Endodermal cell (in vitro differentiated cells): ENCODE measurements around the gene COX7A2L. TPM values are rescaled to one million over a fixed set of nuclear protein-coding genes. Genes with fewer than 3 reads are reported as not detected.

Experiments used
- DNase-seq: peaks from one replicate; pipeline ENCODE4 v3.0.0-alpha.2; 2017
- H3K27ac ChIP-seq: 2 replicates; pipeline ENCODE4 v1.5.1; 2013; ENCODE audit warnings: mild to moderate bottlenecking, low read depth, low read length, moderate library complexity
- H3K27me3 ChIP-seq: 2 replicates; pipeline ENCODE4 v1.6.1; 2013; ENCODE audit warnings: mild to moderate bottlenecking, low read length, moderate library complexity; ENCODE audit not compliant: insufficient read depth, control insufficient read depth, poor library complexity, severe bottlenecking
- H3K36me3 ChIP-seq: 2 replicates; pipeline ENCODE4 v1.7.0; 2013; ENCODE audit warnings: mild to moderate bottlenecking, low read length, moderate library complexity; ENCODE audit not compliant: control insufficient read depth, insufficient read depth
- H3K4me1 ChIP-seq: one replicate; pipeline ENCODE4 v1.7.0; 2013; ENCODE audit warnings: low read length; ENCODE audit not compliant: control insufficient read depth, insufficient read depth
- H3K4me3 ChIP-seq: 2 replicates; pipeline ENCODE4 v1.5.1; 2013; ENCODE audit warnings: mild to moderate bottlenecking, low read length, moderate library complexity
- H3K9ac ChIP-seq: 2 replicates; pipeline ENCODE4 v1.6.1; 2013; ENCODE audit warnings: mild to moderate bottlenecking, low read length, moderate library complexity; ENCODE audit not compliant: poor library complexity, severe bottlenecking; ENCODE audit errors: extremely low read depth
- H3K9me3 ChIP-seq: 2 replicates; pipeline ENCODE4 v1.6.1; 2013; ENCODE audit warnings: mild to moderate bottlenecking, low read length, moderate library complexity; ENCODE audit not compliant: control insufficient read depth
- H3K27ac Mint-ChIP-seq: 2 replicates; pipeline ENCODE4 v1.8.0; 2020; ENCODE audit warnings: mixed read lengths
- H3K27me3 Mint-ChIP-seq: 2 replicates; pipeline ENCODE4 v1.8.0; 2021; ENCODE audit warnings: mild to moderate bottlenecking, mixed read lengths; ENCODE audit not compliant: insufficient read depth
- H3K36me3 Mint-ChIP-seq: 2 replicates; pipeline ENCODE4 v1.8.0; 2020; ENCODE audit warnings: low read depth, mixed read lengths
- H3K4me1 Mint-ChIP-seq: 2 replicates; pipeline ENCODE4 v1.8.0; 2020; ENCODE audit warnings: mixed read lengths
- H3K4me3 Mint-ChIP-seq: 2 replicates; pipeline ENCODE4 v1.8.0; 2020; ENCODE audit warnings: mild to moderate bottlenecking, moderate library complexity, mixed read lengths
- H3K9me3 Mint-ChIP-seq: 2 replicates; pipeline ENCODE4 v1.8.0; 2020; ENCODE audit warnings: mild to moderate bottlenecking, mixed read lengths
- CTCF ChIP-seq: fragments of 200-600 bp; sonication (generic); conservative IDR thresholded peaks from 2 replicates; pipeline ENCODE4 v1.5.0; 2021; ENCODE audit warnings: antibody characterized with exemption, mild to moderate bottlenecking
- WGBS, 2 experiments: methylation state at CpG; one replicate each; pipeline versions ENCODE4 v1.1.5 to v1.1.7; 2013; ENCODE audit warnings: missing lambda C conversion rate in 2 of 2, mixed read lengths in 1 of 2; ENCODE audit not compliant: insufficient coverage in 1 of 2, insufficient read length in 1 of 2; 5-methylcytosine and 5-hydroxymethylcytosine counted together
- total RNA-seq, 2 donors: library from RNA; stranded (reverse); fragmentation: NEBNext Ultra II Directional in 1 of 2; extraction: Animal tissue kit (Norgen Biotek cat#: 25700) in 1 of 2; gene quantifications; 2 replicates in 1 of 2; 3 replicates in 1 of 2; pipeline ENCODE4 v1.2.1, GENCODE V29; 2021

The COX7A2L gene
- total RNA-seq, 2 donors from 2014 or later: 113 to 117 TPM

DNA sequence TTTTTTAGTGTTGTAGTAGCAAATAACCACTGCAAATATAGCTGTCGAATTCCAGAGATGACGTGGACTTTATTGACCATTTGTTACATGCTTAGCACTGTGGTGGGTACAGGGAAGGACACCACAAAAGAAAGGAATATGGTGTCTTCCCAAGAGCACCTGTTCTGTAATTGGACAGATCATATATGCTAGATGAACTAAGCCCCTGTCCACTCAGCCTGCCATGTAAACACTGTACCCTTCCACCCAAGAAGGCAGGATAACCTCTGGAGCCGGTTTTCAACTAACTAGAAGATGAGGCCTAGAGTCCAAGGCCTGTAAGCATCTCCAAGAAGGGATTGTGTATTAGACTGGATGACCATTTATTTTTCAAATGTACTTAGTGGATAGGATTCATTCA, 44.1 kb downstream of the COX7A2L start:
- DNase-seq: no peak
- H3K9ac ChIP-seq: no peak overlapping the region
- no peak for TF ChIP-seq CTCF
- no peaks in the 10 kb centered on the region for H3K9me3 Mint-ChIP-seq
- H3K36me3 ChIP-seq: peaks cover 64% of the 10 kb centered on the region
- H3K4me3 Mint-ChIP-seq: no peak overlapping the region
- H3K4me1 ChIP-seq: no peaks in the 10 kb centered on the region
- H3K36me3 Mint-ChIP-seq: peaks cover 57% of the 10 kb centered on the region
- no peaks in the 10 kb centered on the region for H3K27me3 ChIP-seq
- no peak overlapping the region for H3K27ac ChIP-seq
- H3K27me3 Mint-ChIP-seq: no peaks in the 10 kb centered on the region
- no peak overlapping the region for H3K27ac Mint-ChIP-seq
- no peaks in the 10 kb centered on the region for H3K4me1 Mint-ChIP-seq
- no peak overlapping the region for H3K4me3 ChIP-seq
- no peaks in the 10 kb centered on the region for H3K9me3 ChIP-seq
- 93 to 94% methylated on average over 2 to 3 of the region's 3 CpGs for WGBS, 2 experiments

- peaks cover 72% of the 10 kb centered on the region for H3K36me3 ChIP-seq
- no peaks in the 10 kb centered on the region for H3K9me3 Mint-ChIP-seq
- H3K27me3 ChIP-seq: no peaks in the 10 kb centered on the region
- TF ChIP-seq CTCF: no peak
- H3K4me3 ChIP-seq: no peak overlapping the region
- DNase-seq: no peak
- WGBS, 2 experiments: 96 to 98% methylated on average over 3 to 5 of the region's 6 CpGs
- no peak overlapping the region for H3K27ac Mint-ChIP-seq
- H3K27me3 Mint-ChIP-seq: no peaks in the 10 kb centered on the region
- no peak overlapping the region for H3K9ac ChIP-seq
- H3K9me3 ChIP-seq: no peaks in the 10 kb centered on the region
- no peaks in the 10 kb centered on the region for H3K4me1 Mint-ChIP-seq
- H3K4me3 Mint-ChIP-seq: no peak overlapping the region
- H3K4me1 ChIP-seq: no peaks in the 10 kb centered on the region
- no peak overlapping the region for H3K27ac ChIP-seq
- peaks cover 55% of the 10 kb centered on the region for H3K36me3 Mint-ChIP-seq
Measured at GRCh38 chr2:42315844-42316470, 45.1 kb downstream of the COX7A2L start.

DNA sequence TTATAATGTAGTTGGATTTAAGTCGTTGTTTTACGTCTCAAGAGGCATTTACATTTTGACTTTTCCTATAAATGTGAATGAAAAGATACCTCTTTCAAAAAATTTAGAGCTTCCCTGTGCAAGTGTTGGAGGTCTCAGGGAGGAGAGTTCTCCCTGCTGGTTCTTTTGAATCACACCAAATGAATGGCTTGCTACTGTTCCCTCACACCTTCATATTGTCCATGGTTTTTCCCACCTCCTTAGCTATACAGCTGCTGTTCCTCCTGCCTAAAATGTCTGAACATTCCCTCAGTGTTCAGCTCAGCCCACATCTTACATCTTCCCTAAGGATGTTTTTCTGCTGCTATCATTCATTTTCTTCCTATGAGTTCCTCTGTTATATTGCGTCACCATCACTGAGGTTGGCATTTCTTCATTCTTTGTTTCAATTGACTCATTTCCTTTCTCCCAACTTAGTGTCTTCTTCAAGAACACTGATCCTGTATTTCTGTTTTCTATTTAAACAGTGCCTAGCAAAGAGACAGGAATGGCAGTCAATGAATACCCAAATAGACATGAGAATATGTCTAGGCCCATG, 46.0 kb downstream of the COX7A2L start:
- H3K4me1 Mint-ChIP-seq: no peaks in the 10 kb centered on the region

More for the DNA sequence above, 46.0 kb downstream of the COX7A2L start:
- no peaks in the 10 kb centered on the region for H3K4me1 ChIP-seq
- peaks cover 66% of the 10 kb centered on the region for H3K36me3 ChIP-seq
- no peak overlapping the region for H3K4me3 ChIP-seq
- H3K4me3 Mint-ChIP-seq: no peak overlapping the region
- no peaks in the 10 kb centered on the region for H3K27me3 Mint-ChIP-seq
- H3K9me3 ChIP-seq: no peaks in the 10 kb centered on the region
- no peaks in the 10 kb centered on the region for H3K27me3 ChIP-seq
- H3K27ac ChIP-seq: no peak overlapping the region
- peaks cover 46% of the 10 kb centered on the region for H3K36me3 Mint-ChIP-seq
- H3K9ac ChIP-seq: no peak overlapping the region
- no peak overlapping the region for H3K27ac Mint-ChIP-seq
- no peak for DNase-seq
- TF ChIP-seq CTCF: no peak
- 100% methylated on average over 1 to 3 of the region's 3 CpGs for WGBS, 2 experiments
- H3K9me3 Mint-ChIP-seq: no peaks in the 10 kb centered on the region
